Uterus (tissue), 2 donors: ENCODE data around the gene NPIPA5.

Source experiments
- POLR2A ChIP-seq, 2 donors: fragments of 450-650 bp; IDR thresholded peaks; one replicate each; pipeline ENCODE4 v1.6.1; 2016; ENCODE audit warnings: antibody characterized with exemption in 2 of 2, mild to moderate bottlenecking in 1 of 2, moderate library complexity in 1 of 2
- TF ChIP-seq, protein P1 (sequence below), 4 experiments: fragments of 200-600 bp in 2 of 4; fragments of 450-650 bp in 2 of 4; sonication (generic) in 2 of 4; IDR thresholded peaks; one replicate each; pipeline ENCODE4 v1.5.1; 2016 to 2019; ENCODE audit warnings: antibody characterized with exemption in 4 of 4, mild to moderate bottlenecking in 2 of 4, moderate library complexity in 1 of 4

DNA sequence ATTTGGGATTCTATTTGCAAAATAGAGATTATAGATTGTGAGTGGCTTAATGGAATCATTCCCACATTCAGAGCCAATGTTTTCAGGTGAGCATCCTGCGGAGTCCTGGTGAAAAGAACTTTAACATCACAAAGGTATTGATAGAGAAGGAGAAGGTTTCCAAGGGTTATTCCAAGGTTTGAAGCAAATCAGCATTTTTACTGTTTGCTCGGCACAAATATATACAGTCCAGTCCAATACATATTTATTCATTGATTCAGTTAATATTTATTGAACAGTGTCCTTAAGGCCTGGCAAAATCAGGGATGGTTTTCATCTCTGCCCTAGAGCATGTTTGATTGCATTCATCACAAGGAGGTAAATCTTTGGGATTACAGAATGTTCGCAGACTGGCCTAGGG is 23.9 kb upstream of the NPIPA5 start:
- TF ChIP-seq, protein P1, sequence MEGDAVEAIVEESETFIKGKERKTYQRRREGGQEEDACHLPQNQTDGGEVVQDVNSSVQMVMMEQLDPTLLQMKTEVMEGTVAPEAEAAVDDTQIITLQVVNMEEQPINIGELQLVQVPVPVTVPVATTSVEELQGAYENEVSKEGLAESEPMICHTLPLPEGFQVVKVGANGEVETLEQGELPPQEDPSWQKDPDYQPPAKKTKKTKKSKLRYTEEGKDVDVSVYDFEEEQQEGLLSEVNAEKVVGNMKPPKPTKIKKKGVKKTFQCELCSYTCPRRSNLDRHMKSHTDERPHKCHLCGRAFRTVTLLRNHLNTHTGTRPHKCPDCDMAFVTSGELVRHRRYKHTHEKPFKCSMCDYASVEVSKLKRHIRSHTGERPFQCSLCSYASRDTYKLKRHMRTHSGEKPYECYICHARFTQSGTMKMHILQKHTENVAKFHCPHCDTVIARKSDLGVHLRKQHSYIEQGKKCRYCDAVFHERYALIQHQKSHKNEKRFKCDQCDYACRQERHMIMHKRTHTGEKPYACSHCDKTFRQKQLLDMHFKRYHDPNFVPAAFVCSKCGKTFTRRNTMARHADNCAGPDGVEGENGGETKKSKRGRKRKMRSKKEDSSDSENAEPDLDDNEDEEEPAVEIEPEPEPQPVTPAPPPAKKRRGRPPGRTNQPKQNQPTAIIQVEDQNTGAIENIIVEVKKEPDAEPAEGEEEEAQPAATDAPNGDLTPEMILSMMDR (IDR thresholded peaks at IDR 0.05), result no peak
- TF ChIP-seq POLR2A (IDR thresholded peaks at IDR 0.05), result no peak
